SK-N-SH (cell line): Measurements from ENCODE around the gene SON.

Source experiments
- EP300 ChIP-seq, 2 experiments: IDR thresholded peaks; 2 replicates each; pipeline versions ENCODE4 v1.4.0 to v1.6.1; 2012; ENCODE audit warnings: borderline replicate concordance in 1 of 2, low read depth in 1 of 2, low read length in 1 of 2
- SMC3 ChIP-seq: IDR thresholded peaks from 2 replicates; pipeline ENCODE4 v1.6.1; 2012; ENCODE audit warnings: low read depth, low read length, improper control_type of control experiment
- TF ChIP-seq, protein P1 (sequence below): IDR thresholded peaks from 2 replicates; pipeline ENCODE4 v1.4.0; 2012; ENCODE audit warnings: low read depth

DNA sequence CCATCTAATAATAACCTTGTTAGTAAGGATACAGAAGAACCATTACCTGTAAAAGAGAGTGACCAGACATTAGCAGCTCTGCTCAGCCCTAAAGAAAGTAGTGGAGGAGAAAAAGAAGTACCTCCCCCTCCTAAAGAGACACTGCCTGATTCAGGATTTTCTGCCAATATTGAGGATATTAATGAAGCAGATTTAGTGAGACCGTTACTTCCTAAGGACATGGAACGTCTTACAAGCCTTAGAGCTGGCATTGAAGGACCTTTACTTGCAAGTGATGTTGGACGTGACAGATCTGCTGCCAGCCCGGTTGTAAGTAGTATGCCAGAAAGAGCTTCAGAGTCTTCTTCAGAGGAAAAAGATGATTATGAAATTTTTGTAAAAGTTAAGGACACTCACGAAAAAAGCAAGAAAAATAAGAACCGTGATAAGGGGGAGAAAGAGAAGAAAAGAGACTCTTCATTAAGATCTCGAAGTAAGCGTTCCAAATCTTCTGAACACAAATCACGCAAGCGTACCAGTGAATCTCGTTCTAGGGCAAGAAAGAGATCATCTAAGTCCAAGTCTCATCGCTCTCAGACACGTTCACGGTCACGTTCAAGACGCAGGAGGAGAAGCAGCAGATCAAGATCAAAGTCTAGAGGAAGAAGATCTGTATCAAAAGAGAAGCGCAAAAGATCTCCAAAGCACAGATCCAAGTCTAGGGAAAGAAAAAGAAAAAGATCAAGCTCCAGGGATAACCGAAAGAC, 11.6 kb downstream of the SON start:
- no peak for TF ChIP-seq SMC3
- TF ChIP-seq, protein P1, sequence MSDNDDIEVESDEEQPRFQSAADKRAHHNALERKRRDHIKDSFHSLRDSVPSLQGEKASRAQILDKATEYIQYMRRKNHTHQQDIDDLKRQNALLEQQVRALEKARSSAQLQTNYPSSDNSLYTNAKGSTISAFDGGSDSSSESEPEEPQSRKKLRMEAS: no peak
- TF ChIP-seq EP300 (IDR thresholded peaks at IDR 0.05; ENCODE audit: borderline replicate concordance in 1 of 2, low read depth in 1 of 2, low read length in 1 of 2): no peak
